RCC 7860 (cell line): ENCODE data around the gene NDE1.

Experiments used
- DNase-seq: peaks from one replicate; pipeline ENCODE4 v3.0.0-alpha.2; 2015; ENCODE audit warnings: low spot score
- FAIRE-seq: peaks from 2 replicates; lab custom pipeline; 2012; peaks lifted over from hg19 to GRCh38; lab: Jason Lieb, UNC

Gene NDE1

GRCh38 chr16:15732416-15732815 lies 82.4 kb downstream of the NDE1 start:
- DNase-seq = no peak
- no peak for FAIRE-seq

DNA sequence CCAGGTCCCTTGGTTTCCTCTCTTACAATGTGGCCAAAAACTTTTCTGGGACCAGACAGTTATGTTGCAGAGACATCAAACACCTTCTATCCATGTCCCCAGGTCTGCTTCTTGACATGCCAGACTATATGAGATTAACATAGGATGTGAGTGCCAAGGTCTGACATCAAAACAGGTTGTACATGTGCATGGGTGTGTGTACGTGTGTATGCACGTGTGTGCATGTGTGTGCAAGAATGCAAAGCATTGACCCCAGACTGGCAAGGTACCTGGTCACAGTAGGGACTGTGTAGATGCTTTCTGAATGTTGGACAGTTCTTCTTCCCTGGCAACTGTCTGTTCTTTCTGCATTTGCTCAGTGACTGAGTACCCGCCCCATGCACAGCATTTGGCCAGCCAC lies 85.6 kb downstream of the NDE1 start:
- FAIRE-seq = no peak
- no peak for DNase-seq

- FAIRE-seq = no peak
- DNase-seq = no peak
These were observed 86.5 kb downstream of the NDE1 start for GRCh38 chr16:15736529-15736928.

DNA sequence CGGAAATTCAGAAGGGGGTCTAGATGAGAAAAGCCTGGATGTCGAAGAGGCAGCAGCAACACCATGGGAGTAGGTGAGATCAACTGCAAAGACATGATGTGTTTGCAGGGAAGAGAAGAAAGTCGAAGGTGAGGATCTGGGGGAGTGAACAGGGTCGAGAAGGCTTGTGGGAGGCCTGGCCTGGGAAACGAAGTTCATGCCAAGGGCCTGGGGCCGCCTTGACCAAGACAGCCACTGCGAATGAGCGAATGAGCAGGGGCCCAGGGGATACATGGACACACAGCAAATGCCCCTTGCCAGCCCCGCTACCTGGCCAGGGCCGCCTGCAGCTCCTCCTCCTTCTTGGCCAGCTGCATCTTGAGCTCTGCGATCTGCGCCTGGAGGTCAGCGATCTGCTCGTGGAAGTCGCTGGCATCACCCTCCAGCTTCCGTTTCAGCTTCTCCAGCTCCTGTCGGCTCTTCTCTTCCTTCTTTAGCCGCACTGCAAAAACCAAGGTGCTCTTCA lies 87.1 kb downstream of the NDE1 start:
- DNase-seq (no peak), FAIRE-seq (no peak)

GRCh38 chr16:15739464-15739863 lies 89.4 kb downstream of the NDE1 start:
- DNase-seq (no peak), FAIRE-seq (no peak)

GRCh38 chr16:15739950-15740349 lies 89.9 kb downstream of the NDE1 start:
- no peak for DNase-seq
- FAIRE-seq = no peak

DNA sequence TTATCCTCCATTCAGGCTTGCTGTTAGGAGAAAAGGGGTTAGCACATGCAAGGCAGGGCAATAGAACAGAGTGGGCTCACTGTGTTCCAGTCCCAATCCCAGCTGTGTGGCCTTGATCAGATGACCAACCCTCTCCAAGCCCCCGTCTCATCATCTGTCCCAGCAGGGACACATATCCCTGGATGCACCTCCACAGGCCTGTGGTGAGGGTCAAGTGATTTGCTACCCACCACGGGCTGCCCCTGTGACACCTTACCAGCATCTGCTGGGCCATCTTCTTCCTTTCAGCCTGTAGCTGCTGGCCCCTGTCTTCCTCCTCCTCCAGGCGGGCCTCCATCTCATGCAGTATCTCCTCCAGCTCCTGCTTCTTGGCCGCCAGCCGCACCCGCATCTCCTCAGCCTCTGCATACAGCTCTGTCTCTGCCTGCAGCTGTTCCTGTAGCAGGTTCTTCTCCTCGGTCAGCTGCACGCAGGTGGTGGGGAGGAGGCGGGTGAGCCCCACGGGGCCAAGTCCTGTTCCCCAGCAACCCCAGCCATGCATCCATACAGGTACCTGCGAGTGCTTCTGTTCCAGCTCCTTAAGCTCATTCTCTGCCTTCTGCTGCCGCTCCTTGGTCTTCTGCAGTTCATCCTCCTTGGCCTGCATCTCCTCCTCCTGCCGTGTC lies 91.3 kb downstream of the NDE1 start:
- FAIRE-seq (no peak), DNase-seq (no peak)

- FAIRE-seq (no peak), DNase-seq (no peak)
These were observed 92.7 kb downstream of the NDE1 start for GRCh38 chr16:15742716-15743115.

- DNase-seq (no peak), FAIRE-seq (no peak)
These were observed 93.6 kb downstream of the NDE1 start for GRCh38 chr16:15743657-15744056.

- no peak for FAIRE-seq
These were observed 96.3 kb downstream of the NDE1 start for GRCh38 chr16:15746332-15746731.

DNA sequence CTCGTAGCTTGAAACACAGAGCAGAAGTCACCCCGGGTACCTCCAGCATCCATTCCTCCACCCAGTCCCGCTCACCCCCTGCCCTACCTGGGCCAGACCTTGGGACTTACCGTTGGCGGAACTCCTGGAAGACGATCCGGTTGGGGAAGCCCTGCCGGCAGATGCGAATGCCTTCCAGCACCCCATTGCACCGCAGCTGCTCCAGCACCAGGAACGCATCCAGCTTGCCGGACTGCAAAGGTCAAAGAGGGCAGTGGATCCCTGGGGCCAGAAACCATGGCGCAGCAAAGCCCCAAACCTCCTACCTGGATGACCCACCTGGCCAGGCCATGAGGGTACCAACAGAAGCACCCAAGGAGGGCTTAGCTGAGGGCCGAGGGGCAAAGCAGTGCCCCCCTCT lies 97.9 kb downstream of the NDE1 start:
- DNase-seq = no peak
- FAIRE-seq = no peak

More at GRCh38 chr16:15746332-15746731, 96.3 kb downstream of the NDE1 start:
- no peak for DNase-seq

- no peak for DNase-seq
- no peak for FAIRE-seq
These were observed 98.6 kb downstream of the NDE1 start for GRCh38 chr16:15748654-15749053.

GRCh38 chr16:15749371-15749770 lies 99.3 kb downstream of the NDE1 start:
- FAIRE-seq (no peak), DNase-seq (no peak)

DNA sequence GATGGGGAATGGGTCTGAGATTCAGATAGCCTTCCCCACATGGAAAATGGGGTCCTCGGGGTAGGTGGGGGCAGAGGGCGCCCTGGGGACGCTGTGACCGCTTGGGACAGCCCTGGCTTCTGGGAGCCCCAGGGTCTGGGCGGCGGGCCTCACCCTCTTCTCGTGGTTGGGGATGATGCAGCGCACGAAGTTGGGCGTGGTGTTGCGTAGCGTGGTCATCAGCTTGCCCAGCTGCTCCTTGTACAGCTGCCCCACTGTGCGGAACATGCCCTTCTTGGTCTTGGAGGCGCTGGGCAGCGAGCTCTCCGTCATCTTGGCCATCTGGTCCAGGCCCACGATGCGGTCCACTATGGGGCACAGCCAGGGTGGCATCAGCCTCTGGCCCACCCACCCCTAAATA lies 99.9 kb downstream of the NDE1 start:
- no peak for DNase-seq
- FAIRE-seq = no peak

DNA sequence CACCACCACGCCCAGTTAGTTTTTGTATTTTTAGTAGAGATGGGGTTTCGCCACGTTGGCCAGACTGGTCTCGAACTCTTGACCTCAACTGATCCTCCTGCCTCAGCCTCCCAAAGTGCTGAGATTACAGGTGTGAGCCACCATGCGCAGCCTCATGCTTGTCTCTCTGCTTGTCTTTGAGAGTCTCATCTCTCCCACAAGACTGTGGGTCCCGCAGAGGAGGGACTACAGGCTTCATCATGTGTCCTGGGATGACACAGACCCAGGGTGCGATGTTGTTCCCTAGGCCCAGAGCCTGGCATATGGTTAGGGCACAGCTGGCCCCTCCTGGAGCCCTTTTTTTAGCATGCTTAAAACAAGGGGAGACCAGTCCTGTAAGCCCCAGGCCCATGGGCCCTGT lies 101.9 kb downstream of the NDE1 start:
- no peak for FAIRE-seq
- DNase-seq = no peak

DNA sequence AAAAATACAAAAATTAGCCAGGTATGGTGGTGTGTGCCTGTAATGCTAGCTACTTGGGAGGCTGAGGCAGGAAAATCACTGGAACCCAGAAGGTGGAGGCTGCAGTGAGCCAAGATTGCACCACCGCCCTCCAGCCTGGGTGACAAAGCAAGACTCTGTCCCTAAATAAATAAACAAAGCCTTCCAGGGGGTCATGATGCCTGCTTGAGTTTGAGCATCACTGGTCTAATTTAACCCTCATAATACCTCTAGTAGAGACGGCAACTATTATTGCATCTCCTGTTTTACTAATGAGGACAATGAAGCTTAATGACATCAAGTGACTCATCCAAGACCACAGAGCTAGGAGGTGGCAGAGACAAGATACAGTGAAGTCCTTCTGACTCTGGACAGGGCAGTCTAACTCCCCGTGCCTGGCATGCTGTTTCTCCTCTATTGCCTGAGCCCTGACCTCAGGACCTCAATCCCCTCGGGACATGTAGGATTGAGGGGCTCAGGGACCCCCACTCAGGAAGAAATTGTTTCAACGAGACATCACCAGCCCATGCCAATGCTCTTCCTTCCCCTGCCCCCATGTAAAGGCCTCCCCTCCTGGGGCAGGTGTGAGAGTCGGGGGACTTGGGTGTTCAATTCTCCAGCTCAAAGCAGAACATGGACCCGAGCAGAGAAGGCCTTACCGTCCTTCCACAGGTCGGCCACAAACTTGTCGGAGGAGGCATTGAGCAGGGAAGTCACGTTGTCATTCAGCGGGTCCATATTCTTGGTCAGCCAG lies 102.9 kb downstream of the NDE1 start:
- FAIRE-seq (no peak), DNase-seq (no peak)

- no peak for FAIRE-seq
- no peak for DNase-seq
These were observed 104.9 kb downstream of the NDE1 start for GRCh38 chr16:15754821-15755534.

- FAIRE-seq = no peak
- DNase-seq = no peak
These were observed 107.0 kb downstream of the NDE1 start for GRCh38 chr16:15757077-15757386.

GRCh38 chr16:15757630-15758251 lies 107.7 kb downstream of the NDE1 start:
- FAIRE-seq = no peak
- no peak for DNase-seq

GRCh38 chr16:15759070-15759469 lies 109.0 kb downstream of the NDE1 start:
- DNase-seq (no peak), FAIRE-seq (no peak)

DNA sequence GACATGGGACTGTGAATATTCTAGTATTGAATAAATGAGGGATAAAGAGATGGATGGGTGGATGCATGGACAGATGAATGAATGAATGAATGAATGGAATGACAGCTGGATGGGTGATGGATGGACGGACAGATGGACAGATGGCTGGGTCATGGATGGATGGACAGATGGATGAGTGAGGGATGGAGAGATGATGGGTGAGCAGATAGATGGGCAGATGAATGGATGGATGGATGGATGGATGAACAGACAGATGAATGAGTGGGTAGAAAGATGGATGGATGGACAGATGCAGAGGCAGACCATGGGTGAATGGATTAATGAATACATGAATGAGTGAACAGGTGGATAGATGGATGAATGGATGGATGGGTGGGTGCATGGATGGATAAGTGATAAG lies 110.1 kb downstream of the NDE1 start:
- DNase-seq (no peak), FAIRE-seq (no peak)
